Activated T-cell treated with anti-CD3 and anti-CD28 coated beads for 24 hours (primary cell): ENCODE data around the gene CCNA1.

ENCODE experiments used
- DNase-seq: peaks from one replicate; pipeline ENCODE4 v3.0.0-alpha.2; 2020; ENCODE audit warnings: low read depth

Gene CCNA1

GRCh38 chr13:36454121-36454520 is 21.8 kb downstream of the CCNA1 start:
- no peak for DNase-seq

GRCh38 chr13:36454987-36455386 is 22.7 kb downstream of the CCNA1 start:
- DNase-seq: no peak

- no peak for DNase-seq
Observed at GRCh38 chr13:36456577-36456976, 24.3 kb downstream of the CCNA1 start.

GRCh38 chr13:36461506-36461905 is 29.2 kb downstream of the CCNA1 start:
- no peak for DNase-seq

GRCh38 chr13:36475468-36475867 is 43.2 kb downstream of the CCNA1 start:
- DNase-seq: no peak

- no peak for DNase-seq
Observed at GRCh38 chr13:36476661-36477060, 44.4 kb downstream of the CCNA1 start.

GRCh38 chr13:36480726-36481427 is 48.6 kb downstream of the CCNA1 start:
- DNase-seq: no peak

GRCh38 chr13:36490055-36490454 is 57.8 kb downstream of the CCNA1 start:
- no peak for DNase-seq
